ENCODE data around the gene KSR1.

Gene KSR1

DNA sequence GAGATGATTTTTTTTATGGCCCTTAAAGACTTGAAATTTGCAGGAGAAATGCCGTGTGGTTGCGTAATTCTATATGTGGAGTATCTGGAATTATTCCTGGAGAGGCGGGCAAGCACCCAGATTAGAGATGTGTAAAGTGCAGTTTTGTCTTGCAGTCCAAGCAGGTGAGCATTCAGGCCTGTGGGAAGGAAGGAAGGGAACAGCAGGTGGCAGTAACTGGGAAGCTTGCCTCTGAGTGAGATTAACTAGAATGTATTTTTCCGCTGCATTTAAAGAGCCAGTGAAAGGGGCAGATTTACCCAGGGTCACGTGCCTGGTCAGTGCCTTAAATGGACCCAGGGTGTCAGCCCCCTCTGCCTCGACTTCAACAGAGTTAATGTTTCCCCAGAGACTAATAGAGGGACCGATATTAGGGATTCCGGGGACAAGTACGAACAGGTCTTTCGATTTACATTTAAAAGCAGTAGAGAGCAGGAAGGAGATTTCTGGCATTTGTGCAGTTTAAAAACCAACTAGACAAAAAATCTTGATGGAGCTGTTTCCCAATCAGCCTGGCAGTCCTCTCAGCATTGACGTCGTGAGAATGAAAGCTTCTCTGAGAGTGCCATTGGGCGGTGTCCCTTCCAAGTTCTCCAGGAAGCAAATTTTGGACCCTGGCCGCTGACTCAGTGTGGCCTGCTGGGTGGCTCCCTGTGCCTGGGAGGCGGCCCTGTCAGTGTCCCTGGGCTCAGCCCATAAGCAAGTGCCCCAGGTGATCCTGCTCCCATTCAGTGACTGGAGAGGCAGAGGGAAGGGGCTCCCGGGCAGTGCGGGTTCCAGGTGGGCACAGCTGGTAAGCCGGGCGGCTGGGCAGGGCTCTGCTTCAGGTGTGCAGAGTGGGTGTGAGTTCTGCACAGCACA, 38.2 kb downstream of the KSR1 start:
- TF ChIP-seq, protein P1, sequence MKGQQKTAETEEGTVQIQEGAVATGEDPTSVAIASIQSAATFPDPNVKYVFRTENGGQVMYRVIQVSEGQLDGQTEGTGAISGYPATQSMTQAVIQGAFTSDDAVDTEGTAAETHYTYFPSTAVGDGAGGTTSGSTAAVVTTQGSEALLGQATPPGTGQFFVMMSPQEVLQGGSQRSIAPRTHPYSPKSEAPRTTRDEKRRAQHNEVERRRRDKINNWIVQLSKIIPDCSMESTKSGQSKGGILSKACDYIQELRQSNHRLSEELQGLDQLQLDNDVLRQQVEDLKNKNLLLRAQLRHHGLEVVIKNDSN (IDR thresholded peaks at IDR 0.05) = peak; percentile 93
- TF ChIP-seq TEAD4 (IDR thresholded peaks at IDR 0.05) = peak; percentile 36
- TF ChIP-seq FOXM1 (IDR thresholded peaks at IDR 0.05; ENCODE audit: borderline replicate concordance, low read depth) = peak; percentile 51; the same call in 1 of the 2 replicates
- no peak for TF ChIP-seq TCF12 (IDR thresholded peaks at IDR 0.05; ENCODE audit: low read depth)
- TF ChIP-seq CEBPB (IDR thresholded peaks at IDR 0.05) = peak; percentile 84
- TF ChIP-seq EP300 (IDR thresholded peaks at IDR 0.05; ENCODE audit: borderline replicate concordance) = peak; percentile 13; the same call in 1 of the 2 replicates
- no peak for TF ChIP-seq NFIC (IDR thresholded peaks at IDR 0.05)
- peak; percentile 62 for TF ChIP-seq RAD21 (IDR thresholded peaks at IDR 0.05; ENCODE audit: low read depth)

DNA sequence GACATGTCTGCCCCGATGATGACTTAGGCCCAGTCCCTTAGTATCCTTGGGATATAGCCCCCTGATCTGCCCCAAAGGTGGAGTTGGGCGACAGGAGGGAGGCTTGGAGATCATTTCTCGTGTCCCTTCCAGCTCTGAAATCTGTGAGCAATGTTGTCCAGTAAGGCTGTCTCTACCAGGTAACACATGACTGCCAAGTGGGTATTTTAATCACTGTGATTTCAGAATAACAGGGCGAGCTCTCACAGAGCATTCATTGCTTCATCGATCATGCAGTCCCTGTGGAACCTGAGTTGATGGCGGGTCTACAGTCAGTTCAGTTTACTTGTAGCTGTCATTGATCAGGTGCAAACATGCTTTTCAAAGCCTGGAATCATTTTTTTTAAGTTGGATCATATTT, 39.2 kb downstream of the KSR1 start:
- no peak for TF ChIP-seq CREB1 (IDR thresholded peaks at IDR 0.05; ENCODE audit: low read depth)
- TF ChIP-seq ZBTB7A (IDR thresholded peaks at IDR 0.05; ENCODE audit: low read depth) = 0 out of 2 replicates have a peak, but pooled peaks have one; percentile 25
- peak; percentile 70 for TF ChIP-seq TEAD4 (IDR thresholded peaks at IDR 0.05)
- TF ChIP-seq, protein P2, sequence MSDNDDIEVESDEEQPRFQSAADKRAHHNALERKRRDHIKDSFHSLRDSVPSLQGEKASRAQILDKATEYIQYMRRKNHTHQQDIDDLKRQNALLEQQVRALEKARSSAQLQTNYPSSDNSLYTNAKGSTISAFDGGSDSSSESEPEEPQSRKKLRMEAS (IDR thresholded peaks at IDR 0.05) = 0 out of 2 replicates have a peak, but pooled peaks have one; percentile 12
- TF ChIP-seq TCF12 (IDR thresholded peaks at IDR 0.05; ENCODE audit: low read depth) = peak; percentile 53; the same call in 1 of the 2 replicates

DNA sequence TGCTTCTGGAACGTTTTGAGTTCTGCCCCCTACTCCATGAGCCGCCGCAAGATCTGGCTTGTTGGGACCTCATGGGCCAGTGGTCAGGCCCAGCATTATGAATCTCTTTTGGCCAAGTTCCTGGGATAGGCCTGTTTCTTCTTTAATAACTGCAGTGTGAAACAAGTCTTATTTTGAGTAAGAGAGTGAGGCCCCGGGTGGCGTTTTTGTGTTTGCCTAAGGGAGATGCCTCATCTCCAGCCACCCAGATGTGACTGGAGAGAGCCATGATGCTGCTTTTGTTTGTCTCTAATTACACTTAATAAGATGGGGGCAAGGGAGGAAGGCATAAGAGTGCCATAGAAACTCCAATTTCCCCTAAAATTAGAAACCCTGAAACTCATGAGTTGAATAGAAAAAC, 39.8 kb downstream of the KSR1 start:
- TF ChIP-seq ZBTB7A (IDR thresholded peaks at IDR 0.05; ENCODE audit: low read depth) (0 out of 2 replicates have a peak, but pooled peaks have one; percentile 10), TEAD4 (IDR thresholded peaks at IDR 0.05) (no peak)

DNA sequence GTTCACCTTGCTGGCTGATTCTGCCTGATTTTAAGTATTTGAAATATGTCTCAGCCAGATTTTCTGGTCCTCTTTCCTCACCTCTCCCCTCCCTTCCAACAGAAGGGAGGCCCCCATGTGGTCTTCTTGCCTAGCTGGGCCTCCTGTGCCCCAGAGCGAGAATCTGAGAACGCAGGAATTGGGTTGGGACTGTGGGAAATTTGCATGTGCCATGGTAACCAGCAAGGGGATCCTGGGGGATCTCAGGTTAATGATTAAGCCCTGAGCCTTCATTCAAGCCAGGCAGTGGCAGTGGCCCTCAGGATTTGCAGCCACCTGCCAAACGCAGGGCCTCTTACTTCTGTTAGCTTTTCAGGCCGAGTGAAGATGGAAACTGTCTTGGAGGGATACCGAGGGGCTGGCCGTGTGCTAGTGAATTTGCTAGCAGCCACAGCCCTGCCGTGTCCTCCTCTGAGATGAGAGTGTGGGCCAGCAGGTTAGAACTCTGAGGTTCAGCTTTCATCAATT, 40.2 kb downstream of the KSR1 start:
- no peak for TF ChIP-seq ZBTB7A (IDR thresholded peaks at IDR 0.05; ENCODE audit: low read depth)
- TF ChIP-seq RAD21 (IDR thresholded peaks at IDR 0.05; ENCODE audit: low read depth) = no peak

DNA sequence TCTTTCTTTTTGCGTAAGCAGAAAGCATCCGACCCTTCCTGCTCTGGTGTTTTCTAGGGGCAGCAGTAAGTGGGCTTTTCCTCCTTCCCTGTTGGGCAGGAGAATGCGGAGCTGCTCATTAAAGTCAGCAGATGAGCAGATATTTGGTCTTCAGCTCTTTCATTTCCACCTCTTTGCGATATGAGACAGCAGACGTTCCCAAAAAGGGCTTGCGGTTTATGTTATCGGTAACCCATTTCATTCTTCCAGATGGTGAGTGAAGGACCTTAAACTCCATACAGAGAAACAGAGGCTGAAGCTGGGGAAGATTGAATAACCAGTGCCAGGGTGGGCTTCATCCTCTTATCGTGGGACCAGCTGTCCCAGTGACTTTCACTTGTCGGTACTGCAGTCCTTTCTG, 40.7 kb downstream of the KSR1 start:
- TF ChIP-seq, protein P1 (IDR thresholded peaks at IDR 0.05) = no peak
- TF ChIP-seq ZBTB7A (IDR thresholded peaks at IDR 0.05; ENCODE audit: low read depth) = no peak
- TF ChIP-seq CEBPB (IDR thresholded peaks at IDR 0.05) = no peak
- TF ChIP-seq, protein P3, sequence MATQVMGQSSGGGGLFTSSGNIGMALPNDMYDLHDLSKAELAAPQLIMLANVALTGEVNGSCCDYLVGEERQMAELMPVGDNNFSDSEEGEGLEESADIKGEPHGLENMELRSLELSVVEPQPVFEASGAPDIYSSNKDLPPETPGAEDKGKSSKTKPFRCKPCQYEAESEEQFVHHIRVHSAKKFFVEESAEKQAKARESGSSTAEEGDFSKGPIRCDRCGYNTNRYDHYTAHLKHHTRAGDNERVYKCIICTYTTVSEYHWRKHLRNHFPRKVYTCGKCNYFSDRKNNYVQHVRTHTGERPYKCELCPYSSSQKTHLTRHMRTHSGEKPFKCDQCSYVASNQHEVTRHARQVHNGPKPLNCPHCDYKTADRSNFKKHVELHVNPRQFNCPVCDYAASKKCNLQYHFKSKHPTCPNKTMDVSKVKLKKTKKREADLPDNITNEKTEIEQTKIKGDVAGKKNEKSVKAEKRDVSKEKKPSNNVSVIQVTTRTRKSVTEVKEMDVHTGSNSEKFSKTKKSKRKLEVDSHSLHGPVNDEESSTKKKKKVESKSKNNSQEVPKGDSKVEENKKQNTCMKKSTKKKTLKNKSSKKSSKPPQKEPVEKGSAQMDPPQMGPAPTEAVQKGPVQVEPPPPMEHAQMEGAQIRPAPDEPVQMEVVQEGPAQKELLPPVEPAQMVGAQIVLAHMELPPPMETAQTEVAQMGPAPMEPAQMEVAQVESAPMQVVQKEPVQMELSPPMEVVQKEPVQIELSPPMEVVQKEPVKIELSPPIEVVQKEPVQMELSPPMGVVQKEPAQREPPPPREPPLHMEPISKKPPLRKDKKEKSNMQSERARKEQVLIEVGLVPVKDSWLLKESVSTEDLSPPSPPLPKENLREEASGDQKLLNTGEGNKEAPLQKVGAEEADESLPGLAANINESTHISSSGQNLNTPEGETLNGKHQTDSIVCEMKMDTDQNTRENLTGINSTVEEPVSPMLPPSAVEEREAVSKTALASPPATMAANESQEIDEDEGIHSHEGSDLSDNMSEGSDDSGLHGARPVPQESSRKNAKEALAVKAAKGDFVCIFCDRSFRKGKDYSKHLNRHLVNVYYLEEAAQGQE (IDR thresholded peaks at IDR 0.05; ENCODE audit: low read depth) = no peak

DNA sequence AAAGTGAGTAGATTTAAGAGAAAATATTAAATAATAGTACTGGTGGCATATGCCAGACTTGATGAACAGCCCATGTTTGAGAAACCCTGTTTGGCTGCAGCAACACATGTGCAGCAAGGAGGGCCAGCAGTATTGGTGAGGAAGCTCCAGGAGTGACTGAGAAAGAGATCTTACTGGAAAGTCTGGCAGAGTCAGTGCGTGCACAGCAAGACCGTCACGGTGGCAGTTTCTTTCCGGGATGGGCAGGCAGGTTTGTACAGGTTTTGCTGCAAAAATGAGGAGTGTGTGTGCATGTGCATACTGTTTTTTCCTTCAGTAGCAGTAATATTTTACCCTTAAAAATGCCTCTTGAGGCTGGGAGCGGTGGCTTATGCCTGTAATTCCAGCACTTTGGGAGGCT, 41.4 kb downstream of the KSR1 start:
- TF ChIP-seq, protein P3 (IDR thresholded peaks at IDR 0.05; ENCODE audit: low read depth) = no peak
- TF ChIP-seq TCF12 (IDR thresholded peaks at IDR 0.05; ENCODE audit: low read depth) = no peak
- no peak for TF ChIP-seq EP300 (IDR thresholded peaks at IDR 0.05; ENCODE audit: borderline replicate concordance)
- TF ChIP-seq TAF1 (IDR thresholded peaks at IDR 0.05; ENCODE audit: low read depth) = no peak
- TF ChIP-seq NFIC (IDR thresholded peaks at IDR 0.05) = no peak
- TF ChIP-seq, protein P1 (IDR thresholded peaks at IDR 0.05) = no peak
- no peak for TF ChIP-seq ZBTB7A (IDR thresholded peaks at IDR 0.05; ENCODE audit: low read depth)
- no peak for TF ChIP-seq YY1 (IDR thresholded peaks at IDR 0.05; ENCODE audit: low read depth)
- no peak for TF ChIP-seq CREB1 (IDR thresholded peaks at IDR 0.05; ENCODE audit: low read depth)
- TF ChIP-seq RAD21 (IDR thresholded peaks at IDR 0.05; ENCODE audit: low read depth) = no peak
- no peak for TF ChIP-seq TEAD4 (IDR thresholded peaks at IDR 0.05)
